Epithelial cell of prostate (primary cell): ENCODE measurements around the gene DIS3L2.

Source experiments
- DNase-seq: peaks from one replicate; pipeline ENCODE4 v3.0.0-alpha.2; 2011; ENCODE audit warnings: low read depth, low spot score
- H3K27ac ChIP-seq: fragments of 450-650 bp; 2 replicates; pipeline ENCODE4 v1.5.1; 2017; ENCODE audit warnings: mild to moderate bottlenecking

Gene DIS3L2

GRCh38 chr2:231961349-231962166 lies at the start of gene DIS3L2:
TSS of gene DIS3L2 (plus strand) at chr2:231961713. CDS start at chr2:232014928, 53,215 bp downstream.
- H3K27ac ChIP-seq, result peak within 1 kb of the TSS; percentile 71
- no peak for DNase-seq

DNA sequence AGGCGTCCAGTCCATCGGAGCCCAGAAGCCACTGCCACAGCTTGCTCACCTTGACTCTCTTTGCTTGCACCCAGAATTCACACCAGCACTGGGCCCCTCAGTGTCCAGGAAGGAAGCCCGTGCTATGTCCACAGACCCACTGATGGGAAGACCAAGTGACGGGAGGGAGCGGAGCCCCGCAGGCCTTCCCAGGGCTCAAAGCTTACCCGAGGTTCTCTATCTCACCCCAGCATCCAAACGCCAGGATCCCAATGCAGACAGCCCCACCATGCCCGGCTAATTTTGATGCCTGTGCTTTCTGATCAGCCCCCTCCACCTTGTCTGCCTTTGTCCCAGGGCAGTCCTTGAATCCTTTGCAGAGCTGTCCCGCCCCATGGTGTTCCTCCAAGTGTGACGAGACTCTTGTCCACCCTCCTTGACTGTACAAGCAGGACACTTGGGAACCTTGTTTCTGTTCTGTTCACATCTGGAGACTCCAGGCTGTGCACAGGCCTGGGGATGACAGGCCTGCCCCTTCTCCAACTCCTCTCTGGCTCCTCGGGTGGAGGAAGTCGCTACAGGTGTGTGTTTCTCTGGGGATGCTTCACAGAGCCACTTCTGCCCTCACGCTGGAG lies 47.3 kb upstream of the DIS3L2 start:
- no peak for DNase-seq
- no peak overlapping the region for H3K27ac ChIP-seq

GRCh38 chr2:231917280-231918066 lies 44.0 kb upstream of the DIS3L2 start:
- no peak overlapping the region for H3K27ac ChIP-seq
- DNase-seq, result no peak

GRCh38 chr2:231918501-231919330 lies 42.8 kb upstream of the DIS3L2 start:
- no peak for DNase-seq
- H3K27ac ChIP-seq, result no peak overlapping the region

GRCh38 chr2:231919341-231920035 lies 42.0 kb upstream of the DIS3L2 start:
- no peak overlapping the region for H3K27ac ChIP-seq

DNA sequence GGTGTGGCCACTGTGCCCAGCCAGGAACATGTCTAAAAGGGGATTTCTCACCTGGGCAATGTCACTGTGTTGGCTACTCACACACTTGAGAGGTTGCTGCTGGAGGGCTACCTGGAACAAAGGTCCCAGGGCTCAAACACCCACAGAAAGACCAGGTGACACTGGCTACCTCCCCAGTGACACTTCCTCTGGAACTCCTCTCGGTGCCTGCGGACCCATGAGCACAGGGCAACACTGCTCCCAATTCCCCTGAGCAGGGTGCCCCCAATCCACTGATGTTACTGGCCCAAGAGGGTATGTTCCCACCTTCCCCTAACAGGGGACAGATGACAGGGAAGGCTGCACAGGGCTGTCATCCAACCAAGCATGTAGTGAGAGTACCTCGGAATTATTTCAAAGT lies 41.1 kb upstream of the DIS3L2 start:
- no peak for DNase-seq
- no peak overlapping the region for H3K27ac ChIP-seq

More at GRCh38 chr2:231919341-231920035, 42.0 kb upstream of the DIS3L2 start:
- DNase-seq, result no peak

GRCh38 chr2:231920795-231921194 lies 40.7 kb upstream of the DIS3L2 start:
- DNase-seq, result no peak
- no peak overlapping the region for H3K27ac ChIP-seq

DNA sequence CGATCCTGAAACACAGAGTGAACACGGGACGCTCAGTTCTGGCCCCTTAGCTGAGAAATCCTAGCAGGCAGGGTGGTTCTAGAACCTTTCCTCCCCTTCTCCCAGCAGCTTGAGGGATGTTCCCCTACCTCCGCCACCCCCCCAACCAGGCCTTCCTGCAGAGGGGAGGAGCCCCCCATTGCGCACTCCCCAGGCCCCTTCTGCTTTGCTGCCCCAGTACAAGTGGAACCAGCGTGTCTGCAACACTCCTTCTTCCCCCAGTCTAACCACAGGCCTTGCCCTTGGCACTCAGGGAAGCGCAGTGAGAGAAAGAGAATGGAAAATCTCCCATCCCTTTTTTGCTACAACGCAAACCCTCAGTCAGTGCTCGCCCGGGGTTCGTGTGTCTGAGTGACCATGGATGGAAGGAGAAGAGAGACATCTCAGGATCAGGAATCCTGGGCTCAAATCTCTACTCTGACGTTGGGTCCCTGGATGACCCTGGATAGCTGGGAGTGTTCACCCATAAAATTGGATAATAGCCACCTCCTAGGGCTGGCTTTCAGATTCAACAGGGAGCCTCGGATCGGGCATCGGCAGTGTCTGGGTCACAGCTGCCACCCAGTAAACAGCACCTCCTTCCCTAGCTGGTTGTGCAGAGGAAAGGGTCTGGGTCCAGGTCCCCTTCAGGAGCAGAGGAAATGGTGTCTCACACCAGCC lies 39.1 kb upstream of the DIS3L2 start:
- no peak for DNase-seq
- H3K27ac ChIP-seq, result no peak overlapping the region

DNA sequence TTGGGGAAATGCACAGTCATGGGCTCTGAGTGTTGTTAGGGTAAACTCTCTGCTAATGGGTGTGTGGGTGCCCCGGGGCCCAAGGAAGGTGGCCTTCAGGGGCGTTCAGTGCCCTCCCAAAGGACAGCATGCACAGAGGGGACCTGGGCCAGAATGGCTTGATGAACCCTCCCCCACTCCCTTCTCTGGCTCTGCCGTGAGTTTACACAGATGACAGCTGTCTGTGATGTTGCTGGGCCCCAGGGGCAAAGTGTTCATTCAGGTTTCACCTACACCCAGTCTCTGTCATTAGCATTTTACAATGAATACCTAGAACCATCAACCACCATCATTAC lies 38.5 kb upstream of the DIS3L2 start:
- no peak for DNase-seq
- H3K27ac ChIP-seq, result no peak overlapping the region

GRCh38 chr2:231923951-231924888 lies 37.3 kb upstream of the DIS3L2 start:
- H3K27ac ChIP-seq, result no peak overlapping the region
- DNase-seq, result no peak

GRCh38 chr2:231924889-231925275 lies 36.6 kb upstream of the DIS3L2 start:
- DNase-seq, result no peak
- H3K27ac ChIP-seq, result no peak overlapping the region

- peak; percentile 26 for DNase-seq
- no peak overlapping the region for H3K27ac ChIP-seq
Observed at GRCh38 chr2:231925303-231926179, 36.0 kb upstream of the DIS3L2 start.

DNA sequence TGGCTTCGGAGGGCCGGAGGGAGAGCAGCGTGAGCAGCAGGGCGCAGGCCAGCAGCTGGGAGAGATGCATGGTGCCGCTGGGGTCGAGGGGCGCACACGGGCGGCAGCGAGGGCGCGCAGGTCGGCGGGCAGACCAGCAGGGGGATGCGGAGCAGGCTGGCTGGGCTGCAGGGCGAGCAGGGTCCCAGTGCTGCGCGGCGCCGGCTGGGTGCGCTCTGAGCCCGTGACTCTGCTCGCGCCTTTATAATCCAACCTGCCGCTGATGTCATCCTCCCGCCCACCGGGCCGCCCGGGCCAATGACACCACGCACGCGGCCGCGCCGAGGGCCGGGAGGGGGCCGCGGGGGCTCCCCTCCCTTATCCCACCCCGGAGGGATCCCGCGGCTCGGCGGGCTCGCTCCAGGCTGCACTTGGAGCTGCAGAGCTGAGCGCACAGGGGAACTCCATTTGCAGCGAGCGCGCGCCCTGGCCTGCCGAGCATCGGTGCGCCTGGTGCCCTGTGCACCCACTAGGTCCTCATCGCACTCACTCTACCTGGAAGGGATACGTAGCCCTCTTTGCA lies 35.3 kb upstream of the DIS3L2 start, which contains the start of gene NPPC:
NPPC (minus strand) TSS at position 217 of the 562 bp plus-strand sequence; CDS start at position 70, 147 bp downstream.
- peak; percentile 6 for DNase-seq
- no peak within 1 kb of the TSS for H3K27ac ChIP-seq

DNA sequence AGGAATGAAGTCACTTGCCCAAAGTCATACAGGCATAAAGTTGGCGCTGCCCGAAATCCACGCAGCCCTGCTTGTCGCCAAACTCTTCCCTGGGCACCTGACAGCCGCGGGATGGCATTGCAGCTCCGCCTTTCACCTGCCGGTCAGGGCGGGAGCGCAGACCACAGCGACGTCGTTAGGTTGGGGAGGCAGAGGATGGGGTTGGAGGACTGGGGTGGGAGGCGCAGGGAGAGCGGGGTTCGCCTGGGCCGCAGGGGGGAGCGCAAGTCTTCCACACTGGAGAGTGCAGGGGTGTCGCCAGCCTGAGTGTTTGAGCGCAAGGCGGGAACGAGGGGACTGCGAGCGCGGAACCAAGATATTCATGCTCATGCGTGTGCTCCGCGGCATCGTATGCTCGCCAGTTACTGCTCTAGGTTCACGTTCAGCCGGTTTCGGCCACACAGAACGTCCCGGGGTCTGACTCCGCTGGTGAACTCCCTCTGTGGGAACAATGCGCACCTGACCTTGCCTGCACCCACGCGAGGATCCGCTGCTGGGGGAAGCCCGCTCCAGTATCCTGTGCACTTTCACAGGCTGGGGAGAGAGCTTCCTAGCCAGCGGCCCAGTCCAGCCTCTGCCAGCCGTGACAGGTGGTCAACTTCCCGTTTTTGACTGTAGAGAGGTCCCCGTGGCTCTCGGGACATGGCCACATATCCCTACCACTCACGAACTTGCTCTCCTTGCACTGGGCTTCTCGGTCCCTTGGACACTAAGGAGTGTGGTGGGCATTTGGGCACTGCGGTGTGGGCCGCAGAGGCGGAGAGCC lies 34.5 kb upstream of the DIS3L2 start:
- H3K27ac ChIP-seq, result no peak overlapping the region
- DNase-seq, result peak; percentile 5

GRCh38 chr2:231927566-231927890 lies 34.0 kb upstream of the DIS3L2 start:
- H3K27ac ChIP-seq, result no peak overlapping the region
- no peak for DNase-seq

GRCh38 chr2:231928481-231928880 lies 33.0 kb upstream of the DIS3L2 start:
- DNase-seq, result no peak

More at GRCh38 chr2:231928481-231928880, 33.0 kb upstream of the DIS3L2 start:
- H3K27ac ChIP-seq, result no peak overlapping the region
